H1 (cell line): Measurements from ENCODE around the gene ANKRD13C. TPM values are rescaled to one million over a fixed set of nuclear protein-coding genes. Genes with fewer than 3 reads are reported as not detected.

Experiments
- ASH2L ChIP-seq: fragments of 200-600, 300-600 bp; sonication (generic); IDR thresholded peaks from one replicate; pipeline ENCODE4 v1.7.1; 2017; ENCODE audit warnings: low read length
- EGR1 ChIP-seq: IDR thresholded peaks from 2 replicates; pipeline ENCODE4 v1.6.1; 2011; ENCODE audit warnings: low read depth, low read length, borderline replicate concordance
- EP300 ChIP-seq, 2 experiments: IDR thresholded peaks; 1 replicate in 1 of 2; 2 replicates in 1 of 2; pipeline ENCODE4 v1.6.1; 2011 to 2012; ENCODE audit warnings: low read depth in 2 of 2, low read length in 2 of 2, mild to moderate bottlenecking in 2 of 2, borderline replicate concordance in 1 of 2, inconsistent platforms in 1 of 2, moderate library complexity in 1 of 2
- KDM1A ChIP-seq: fragments of 200-600, 300-600 bp; sonication (generic); IDR thresholded peaks from 2 replicates; pipeline ENCODE4 v1.7.1; 2016; ENCODE audit warnings: mild to moderate bottlenecking, low read length, borderline replicate concordance
- KDM4A ChIP-seq: IDR thresholded peaks from one replicate; pipeline ENCODE4 v1.7.1; 2012; ENCODE audit warnings: low read depth, mild to moderate bottlenecking, moderate library complexity, low read length, inconsistent platforms; ENCODE audit not compliant: severe bottlenecking
- KDM5A ChIP-seq: fragments of 200-600 bp; IDR thresholded peaks from 2 replicates; pipeline ENCODE4 v1.7.1; 2012; ENCODE audit warnings: mild to moderate bottlenecking, low read length, inconsistent platforms, mixed read lengths
- POLR2A ChIP-seq, 2 experiments: IDR thresholded peaks; 1 replicate in 1 of 2; 2 replicates in 1 of 2; pipeline ENCODE4 v1.6.1; 2011; ENCODE audit warnings: low read depth in 2 of 2, low read length in 2 of 2, mild to moderate bottlenecking in 2 of 2; ENCODE audit errors: control extremely low read depth in 1 of 2
- POU5F1 ChIP-seq: IDR thresholded peaks from 2 replicates; pipeline ENCODE4 v1.6.1; 2011; ENCODE audit warnings: low read depth, mild to moderate bottlenecking, low read length, moderate library complexity
- RAD21 ChIP-seq, 2 experiments: IDR thresholded peaks in 1 of 2; conservative IDR thresholded peaks in 1 of 2; 2 replicates each; pipeline ENCODE4 v1.6.1; 2011; ENCODE audit warnings: low read depth in 2 of 2, low read length in 2 of 2, improper control_type of control experiment in 1 of 2, inconsistent platforms in 1 of 2, mild to moderate bottlenecking in 1 of 2, moderate library complexity in 1 of 2
- RBBP5 ChIP-seq: IDR thresholded peaks from 2 replicates; pipeline ENCODE4 v1.7.1; 2012; ENCODE audit warnings: low read depth, mild to moderate bottlenecking, inconsistent platforms, low read length, moderate library complexity, borderline replicate concordance
- SIN3A ChIP-seq, 2 experiments: IDR thresholded peaks in 1 of 2; conservative IDR thresholded peaks in 1 of 2; 2 replicates each; pipeline ENCODE4 v1.6.1; 2011 to 2012; ENCODE audit warnings: low read length in 2 of 2, improper control_type of control experiment in 1 of 2, low read depth in 1 of 2, mild to moderate bottlenecking in 1 of 2
- SRF ChIP-seq: IDR thresholded peaks from 2 replicates; pipeline ENCODE4 v1.6.1; 2011; ENCODE audit warnings: mild to moderate bottlenecking, low read depth, low read length, moderate library complexity
- TBP ChIP-seq: IDR thresholded peaks from 2 replicates; pipeline ENCODE4 v1.6.1; 2011; ENCODE audit warnings: low read depth, low read length, improper control_type of control experiment
- TEAD4 ChIP-seq: IDR thresholded peaks from 2 replicates; pipeline ENCODE4 v1.6.1; 2012; ENCODE audit warnings: low read depth, low read length, inconsistent platforms, mixed read lengths
- YY1 ChIP-seq: IDR thresholded peaks from 2 replicates; pipeline ENCODE4 v1.6.1; 2011; ENCODE audit warnings: low read depth, mild to moderate bottlenecking, low read length
- ZNF274 ChIP-seq: IDR thresholded peaks from 2 replicates; pipeline ENCODE4 v1.7.0; 2012; ENCODE audit warnings: low read length, borderline replicate concordance; ENCODE audit errors: extremely low read depth
- polyA plus RNA-seq, 7 experiments: library from polyadenylated mRNA; depleted of rRNA in 3 of 7; stranded (reverse) in 5 of 7; unstranded in 2 of 7; fragments of >200 nt in 5 of 7; fragments of 200-250 nt in 2 of 7; gene quantifications; 1 replicate in 5 of 7; 2 replicates in 1 of 7; 4 replicates in 1 of 7; pipeline versions ENCODE4 v1.2.1 to v1.2.3, GENCODE V29; 2011 to 2013; ENCODE audit warnings: missing spikeins in 2 of 7, mixed read lengths in 2 of 7
- total RNA-seq: library from RNA; stranded (reverse); fragmentation: NEBNext Ultra II Directional; extraction: Animal tissue kit (Norgen Biotek cat#: 25700); gene quantifications from 2 replicates; pipeline ENCODE4 v1.2.1, GENCODE V29; 2021
- TF ChIP-seq, protein P1 (sequence below): IDR thresholded peaks from 2 replicates; pipeline ENCODE4 v1.6.1; 2012; ENCODE audit warnings: inconsistent platforms

ANKRD13C gene
- total and polyA plus RNA-seq, 2 of the 8 experiments (the other 6 are each of a cell fraction or from before 2014, with no cell fraction given) = 4.8 to 21.7 TPM

DNA sequence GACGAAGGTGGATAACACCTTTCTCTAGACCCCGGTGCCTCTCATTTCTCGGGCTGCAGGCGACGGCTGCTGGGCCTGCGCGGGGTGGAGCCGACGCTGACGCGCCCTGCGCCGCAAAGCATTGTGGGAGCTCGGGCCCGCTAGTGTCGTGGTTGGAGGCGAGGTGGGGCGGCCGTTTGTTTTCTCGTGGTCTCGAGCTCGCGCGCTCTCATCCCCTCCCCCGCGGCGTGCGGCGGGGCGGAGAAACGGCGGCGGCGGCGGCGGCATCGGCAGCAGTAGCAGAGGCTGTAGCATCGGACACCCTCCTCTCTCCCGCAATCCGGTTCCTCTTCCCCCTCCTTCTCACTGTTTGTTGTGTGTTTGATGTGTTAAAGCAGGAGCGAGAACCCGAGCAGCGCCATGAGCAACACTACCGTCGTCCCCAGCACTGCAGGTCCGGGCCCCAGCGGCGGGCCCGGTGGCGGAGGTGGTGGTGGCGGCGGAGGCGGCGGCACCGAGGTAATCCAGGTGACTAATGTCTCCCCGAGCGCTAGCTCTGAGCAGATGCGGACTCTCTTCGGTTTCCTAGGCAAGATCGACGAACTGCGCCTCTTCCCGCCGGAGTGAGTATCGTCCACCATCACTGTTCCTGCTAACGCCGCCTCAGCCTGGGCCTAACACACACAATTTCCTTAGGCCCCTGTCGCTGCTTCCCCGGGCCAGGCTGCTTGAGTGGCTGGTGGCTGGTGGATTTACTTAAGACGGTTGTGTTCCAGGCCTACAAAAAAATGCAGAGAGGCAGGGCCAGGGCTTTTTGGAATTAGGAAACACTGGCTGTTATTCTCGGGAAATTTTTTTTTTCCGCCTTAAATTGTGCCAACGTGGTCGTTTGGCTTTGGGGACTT, 133.0 kb downstream of the ANKRD13C start, which contains the start of gene SRSF11 (continued):
- TF ChIP-seq KDM4A (peak; percentile 19), EGR1 (no peak), KDM5A (no peak), EP300 (IDR thresholded peaks at IDR 0.05; ENCODE audit: borderline replicate concordance in 1 of 2, low read depth in 2 of 2, low read length in 2 of 2) (no peak; a peak in 1 of 3 replicates), TEAD4 (no peak), RAD21 (IDR thresholded peaks at IDR 0.05 in 1 of 2, conservative IDR thresholded peaks at IDR 0.05 in 1 of 2; ENCODE audit: low read depth in 2 of 2, low read length in 2 of 2) (no peak), ZNF274 (no peak), ASH2L (peak; percentile 98), POU5F1 (no peak), POLR2A (IDR thresholded peaks at IDR 0.05; ENCODE audit: control extremely low read depth in 1 of 2, low read depth in 2 of 2, low read length in 2 of 2) (peak; percentile 75 to 99), SIN3A (conservative IDR thresholded peaks at IDR 0.05 in 1 of 2, IDR thresholded peaks at IDR 0.05 in 1 of 2; ENCODE audit: low read depth in 1 of 2, low read length in 2 of 2) (peak in 1 of 2 experiments; percentile 67; a peak in 1 of 4 replicates), KDM1A (no peak), YY1 (peak; percentile 62; the same call in 1 of the 2 replicates), RBBP5 (peak; percentile 78), TBP (peak; percentile 80), SRF (no peak)
- TF ChIP-seq, protein P1, sequence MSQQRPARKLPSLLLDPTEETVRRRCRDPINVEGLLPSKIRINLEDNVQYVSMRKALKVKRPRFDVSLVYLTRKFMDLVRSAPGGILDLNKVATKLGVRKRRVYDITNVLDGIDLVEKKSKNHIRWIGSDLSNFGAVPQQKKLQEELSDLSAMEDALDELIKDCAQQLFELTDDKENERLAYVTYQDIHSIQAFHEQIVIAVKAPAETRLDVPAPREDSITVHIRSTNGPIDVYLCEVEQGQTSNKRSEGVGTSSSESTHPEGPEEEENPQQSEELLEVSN = peak; percentile 40; the same call in 1 of the 2 replicates
